ENCODE data around the gene CARS1. TPM values are rescaled to one million over a fixed set of nuclear protein-coding genes. Genes with fewer than 3 reads are reported as not detected.

Gene CARS1
- total RNA-seq, 1 experiment from 2014 or later: 57.2 TPM

- Histone ChIP-seq H3K9me3 (no peaks in the 10 kb centered on the region), H3K36me3 (peaks cover 31% of the 10 kb centered on the region), H3K27me3 (no peaks in the 10 kb centered on the region), H3K4me3 (no peak overlapping the region)
- DNase-seq: no peak
Observed at GRCh38 chr11:3009481-3009880, 47.7 kb downstream of the CARS1 start.

- Histone ChIP-seq H3K4me3 (no peak overlapping the region), H3K9me3 (no peaks in the 10 kb centered on the region), H3K27me3 (no peaks in the 10 kb centered on the region), H3K36me3 (peaks cover 35% of the 10 kb centered on the region)
- DNase-seq: no peak
Observed at GRCh38 chr11:3008746-3009336, 48.4 kb downstream of the CARS1 start.

- no peaks in the 10 kb centered on the region for H3K9me3 ChIP-seq
- H3K4me3 ChIP-seq: no peak overlapping the region
- peaks cover 26% of the 10 kb centered on the region for H3K36me3 ChIP-seq
- no peak for DNase-seq
- no peaks in the 10 kb centered on the region for H3K27me3 ChIP-seq
Observed at GRCh38 chr11:3007404-3008010, 49.7 kb downstream of the CARS1 start.

- Histone ChIP-seq H3K4me3 (no peak overlapping the region), H3K27me3 (no peaks in the 10 kb centered on the region), H3K36me3 (peaks cover 26% of the 10 kb centered on the region), H3K9me3 (no peaks in the 10 kb centered on the region)
- DNase-seq: no peak
Observed at GRCh38 chr11:3006505-3007260, 50.5 kb downstream of the CARS1 start.

- Histone ChIP-seq H3K4me3 (no peak overlapping the region), H3K27me3 (no peaks in the 10 kb centered on the region), H3K36me3 (peaks cover 25% of the 10 kb centered on the region), H3K9me3 (no peaks in the 10 kb centered on the region)
- no peak for DNase-seq
Observed at GRCh38 chr11:3004481-3004880, 52.7 kb downstream of the CARS1 start.

GRCh38 chr11:3003396-3004231 lies 53.6 kb downstream of the CARS1 start:
- Histone ChIP-seq H3K4me3 (no peak overlapping the region), H3K9me3 (no peaks in the 10 kb centered on the region), H3K27me3 (no peaks in the 10 kb centered on the region), H3K36me3 (peaks cover 27% of the 10 kb centered on the region)
- DNase-seq: peak; percentile 18

- H3K27me3 ChIP-seq: no peaks in the 10 kb centered on the region
- H3K4me3 ChIP-seq: no peak overlapping the region
- peaks cover 27% of the 10 kb centered on the region for H3K36me3 ChIP-seq
- no peaks in the 10 kb centered on the region for H3K9me3 ChIP-seq
- DNase-seq: no peak
Observed at GRCh38 chr11:3002871-3003270, 54.4 kb downstream of the CARS1 start.

- Histone ChIP-seq H3K4me3 (no peak overlapping the region), H3K36me3 (peaks cover 27% of the 10 kb centered on the region), H3K27me3 (no peaks in the 10 kb centered on the region), H3K9me3 (no peaks in the 10 kb centered on the region)
- DNase-seq: no peak
Observed at GRCh38 chr11:3002351-3002861, 54.8 kb downstream of the CARS1 start.

GRCh38 chr11:3001496-3001895 lies 55.7 kb downstream of the CARS1 start:
- no peak overlapping the region for H3K4me3 ChIP-seq
- peak; percentile 82 for DNase-seq
- H3K9me3 ChIP-seq: no peaks in the 10 kb centered on the region
- H3K27me3 ChIP-seq: no peaks in the 10 kb centered on the region
- peaks cover 26% of the 10 kb centered on the region for H3K36me3 ChIP-seq

GRCh38 chr11:3000032-3000961 lies 56.9 kb downstream of the CARS1 start:
- peak; percentile 89 for DNase-seq
- Histone ChIP-seq H3K9me3 (no peaks in the 10 kb centered on the region), H3K36me3 (peaks cover 21% of the 10 kb centered on the region), H3K4me3 (no peak overlapping the region), H3K27me3 (no peaks in the 10 kb centered on the region)

- Histone ChIP-seq H3K27me3 (no peaks in the 10 kb centered on the region), H3K4me3 (no peak overlapping the region), H3K9me3 (no peaks in the 10 kb centered on the region), H3K36me3 (peaks cover 18% of the 10 kb centered on the region)
- DNase-seq: no peak
Observed at GRCh38 chr11:2999464-2999998, 57.7 kb downstream of the CARS1 start.

- no peaks in the 10 kb centered on the region for H3K27me3 ChIP-seq
- no peaks in the 10 kb centered on the region for H3K9me3 ChIP-seq
Observed at GRCh38 chr11:2998073-2998850, 59.0 kb downstream of the CARS1 start.

GRCh38 chr11:2997406-2997805 lies 59.8 kb downstream of the CARS1 start:
- Histone ChIP-seq H3K9me3 (no peaks in the 10 kb centered on the region), H3K4me3 (no peak overlapping the region), H3K36me3 (peaks cover 13% of the 10 kb centered on the region), H3K27me3 (no peaks in the 10 kb centered on the region)
- no peak for DNase-seq

More at GRCh38 chr11:2998073-2998850, 59.0 kb downstream of the CARS1 start:
- H3K4me3 ChIP-seq: no peak overlapping the region
- peaks cover 13% of the 10 kb centered on the region for H3K36me3 ChIP-seq
- DNase-seq: no peak

- Histone ChIP-seq H3K36me3 (peaks cover 8% of the 10 kb centered on the region), H3K4me3 (no peak overlapping the region), H3K9me3 (no peaks in the 10 kb centered on the region), H3K27me3 (no peaks in the 10 kb centered on the region)
- DNase-seq: no peak
Observed at GRCh38 chr11:2996976-2997375, 60.2 kb downstream of the CARS1 start.
